Stimulated activated CD8-positive, alpha-beta memory T cell treated with anti-CD3 and anti-CD28 coated beads, Interleukin-4, amount 100 ng/mL, for 4 hours (primary cell): ENCODE measurements around the gene BORCS6.
A peak's percentile ranks its signal among the peaks of the same experiment; 100 is the strongest.

Source experiments
- DNase-seq, 2 donors: peaks; one replicate each; pipeline ENCODE4 v3.0.0-alpha.2; 2020; ENCODE audit warnings: low read depth in 2 of 2, low spot score in 1 of 2

The BORCS6 gene

DNA sequence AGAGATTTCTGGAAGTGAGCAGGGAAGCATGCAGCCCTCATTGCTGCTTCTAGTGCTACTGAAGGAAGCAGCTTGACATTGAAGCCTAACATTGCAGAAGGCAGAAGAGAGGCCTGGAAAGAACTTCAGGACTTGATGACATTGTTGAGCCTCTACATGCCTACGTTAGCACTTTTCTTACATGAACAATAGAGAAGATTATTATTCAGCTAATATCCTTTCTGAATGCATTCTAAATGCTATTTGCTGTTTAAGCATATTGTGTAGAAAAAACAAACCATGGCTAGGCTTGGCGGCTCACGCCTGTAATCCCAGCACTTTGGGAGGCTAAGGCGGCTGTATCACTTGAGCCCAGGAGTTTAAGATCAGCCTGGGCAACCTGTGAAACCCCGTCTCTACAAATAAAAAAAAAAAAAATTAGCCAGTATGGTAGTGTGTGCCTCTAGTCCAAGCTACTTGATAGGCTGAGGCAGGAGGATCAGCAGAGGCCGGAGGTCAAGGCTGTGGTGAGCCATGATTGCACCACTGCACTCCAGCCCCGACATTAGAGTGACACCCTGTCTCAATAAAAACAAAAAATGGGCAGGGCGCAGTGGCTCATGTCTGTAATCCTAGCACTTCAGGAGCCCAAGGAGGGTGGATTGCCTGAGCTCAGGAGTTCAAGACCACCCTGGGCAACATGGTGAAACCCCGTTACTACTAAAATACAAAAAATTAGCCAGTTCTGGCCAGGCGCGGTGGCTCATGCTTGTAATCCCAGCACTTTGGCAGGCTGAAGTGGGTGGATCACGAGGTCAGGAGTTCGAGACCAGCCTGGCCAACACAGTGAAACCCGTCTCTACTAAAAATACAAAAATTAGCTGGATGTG, 22.6 kb upstream of the BORCS6 start:
- no peak for DNase-seq

DNA sequence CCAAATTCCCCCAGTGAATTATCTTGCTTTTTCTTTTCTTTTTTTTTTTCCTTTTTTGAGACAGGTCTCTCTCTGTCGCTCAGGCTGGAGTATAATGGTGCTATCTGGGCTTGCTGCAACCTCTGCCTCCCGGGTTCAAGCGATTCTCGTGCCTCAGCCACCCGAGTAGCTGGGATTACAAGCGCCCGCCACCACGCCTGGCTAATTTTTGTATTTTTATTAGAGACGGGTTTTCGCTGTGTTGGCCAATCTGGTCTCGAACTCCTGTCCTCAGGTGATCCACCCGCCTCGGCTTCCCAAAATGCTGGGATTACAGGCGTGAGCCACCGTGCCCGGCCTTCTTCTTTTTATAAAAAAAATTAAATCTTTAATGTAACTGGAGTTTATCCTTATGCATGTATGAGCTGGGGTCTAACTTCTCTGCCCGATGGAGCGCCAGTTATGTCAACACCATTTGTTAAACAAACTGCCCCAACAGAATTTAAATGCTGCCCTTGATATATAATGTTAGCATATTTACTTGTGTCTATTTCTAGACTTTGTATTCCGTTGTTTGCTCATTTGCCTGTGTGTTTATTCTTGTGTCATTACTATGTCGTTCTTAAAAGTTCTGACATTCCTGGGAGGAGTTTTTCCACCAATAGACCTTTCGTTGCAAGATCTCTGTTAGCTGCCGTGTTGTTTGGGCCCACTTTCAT, 20.9 kb upstream of the BORCS6 start:
- DNase-seq = no peak

DNA sequence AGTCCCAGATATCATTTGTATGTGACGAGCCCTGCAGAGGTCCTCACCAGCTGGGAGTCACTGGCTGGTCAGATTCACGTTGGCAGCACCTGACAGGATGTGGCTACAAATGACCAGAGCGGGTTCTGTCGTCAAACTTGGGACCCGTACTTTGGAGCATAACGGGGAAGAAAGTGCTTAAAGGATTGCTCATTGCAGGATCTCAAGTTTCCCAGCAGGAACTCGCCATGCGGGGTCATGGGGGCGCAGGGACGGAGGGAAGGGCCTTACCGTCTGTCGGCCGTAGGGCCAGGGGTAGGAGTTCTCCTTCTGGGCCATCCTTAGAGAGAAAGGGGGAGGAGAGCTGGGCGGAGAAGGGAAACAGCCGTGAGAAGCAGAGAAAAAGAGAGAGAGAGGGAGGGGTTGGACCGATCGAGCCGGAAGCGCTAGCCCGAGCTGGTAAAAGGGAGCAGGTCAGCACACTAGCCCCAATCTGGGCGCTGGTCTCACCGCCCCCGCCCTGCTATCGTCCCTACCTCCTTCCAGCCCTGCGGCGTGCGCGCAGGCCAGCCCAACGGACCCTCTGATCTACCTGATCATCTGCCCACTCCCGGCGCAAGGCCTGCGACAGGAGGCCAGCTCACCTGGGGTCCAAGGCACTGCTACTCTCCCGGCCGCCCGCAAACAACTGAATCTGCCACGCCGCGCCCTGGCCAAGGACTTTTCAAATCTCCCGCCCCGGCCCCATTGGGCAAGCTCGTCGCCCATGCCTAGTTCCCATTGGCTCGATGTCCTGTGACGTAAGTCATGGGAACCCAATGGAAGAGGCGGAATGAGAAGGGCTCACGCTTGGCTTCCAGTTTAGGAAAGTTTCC, 20.2 kb upstream of the BORCS6 start, which contains the start of gene AURKB:
Gene AURKB, minus strand, starts transcription at position 669 of the 854 bp plus-strand sequence. Its CDS starts 351 bp downstream, at position 318.
- peak; percentile 82 to 88 for DNase-seq

DNA sequence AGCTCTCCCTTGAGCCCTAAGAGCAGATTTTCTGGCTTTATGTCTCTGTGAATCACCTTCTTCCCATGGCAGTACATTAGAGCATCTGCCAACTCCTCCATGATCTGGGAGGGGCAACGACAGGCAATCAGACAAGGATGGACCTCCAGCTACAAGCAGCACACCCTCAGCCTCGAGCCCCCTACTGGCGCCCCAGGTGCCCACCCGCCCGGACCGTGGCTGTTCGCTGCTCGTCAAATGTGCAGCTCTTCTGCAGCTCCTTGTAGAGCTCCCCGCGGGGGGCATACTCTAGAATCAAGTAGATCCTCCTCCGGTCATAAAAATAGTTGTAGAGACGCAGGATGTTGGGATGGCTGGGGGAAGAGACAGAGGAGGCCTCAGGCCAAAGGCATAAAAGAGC, 16.6 kb upstream of the BORCS6 start:
- DNase-seq = no peak

DNA sequence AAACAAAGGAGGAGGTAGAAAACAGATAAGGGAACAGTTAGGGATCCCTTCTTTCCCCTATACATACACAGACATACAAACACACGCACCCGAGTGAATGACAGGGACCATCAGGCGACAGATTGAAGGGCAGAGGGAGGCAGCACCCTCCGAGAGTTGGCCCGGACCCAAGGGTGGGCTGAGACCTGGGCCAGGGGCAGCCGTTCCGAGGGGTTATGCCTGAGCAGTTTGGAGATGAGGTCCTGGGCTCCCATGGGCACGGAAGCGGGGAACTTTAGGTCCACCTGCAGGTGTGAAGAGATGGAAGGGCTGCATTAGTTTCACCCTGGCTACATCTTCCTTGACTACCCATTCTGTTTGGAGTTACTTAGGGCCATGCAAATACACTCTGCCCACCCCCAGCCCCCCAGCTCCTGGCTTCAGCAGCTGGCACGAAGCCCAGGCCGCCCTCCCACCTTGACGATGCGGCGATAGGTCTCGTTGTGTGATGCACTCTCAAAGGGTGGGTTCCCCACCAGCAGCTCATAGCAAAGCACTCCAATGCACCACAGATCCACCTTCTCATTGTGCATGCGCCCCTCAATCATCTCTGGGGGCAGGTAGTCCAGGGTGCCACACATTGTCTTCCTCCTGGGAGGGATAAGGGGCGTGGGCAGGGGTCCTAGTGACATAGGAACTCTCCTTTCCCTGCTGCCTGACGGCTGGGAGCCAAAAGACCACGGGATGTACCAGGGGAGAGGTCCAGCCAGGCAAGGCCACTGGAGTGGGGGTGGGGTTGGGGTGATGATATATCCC, 15.0 kb upstream of the BORCS6 start:
- DNase-seq = no peak

DNA sequence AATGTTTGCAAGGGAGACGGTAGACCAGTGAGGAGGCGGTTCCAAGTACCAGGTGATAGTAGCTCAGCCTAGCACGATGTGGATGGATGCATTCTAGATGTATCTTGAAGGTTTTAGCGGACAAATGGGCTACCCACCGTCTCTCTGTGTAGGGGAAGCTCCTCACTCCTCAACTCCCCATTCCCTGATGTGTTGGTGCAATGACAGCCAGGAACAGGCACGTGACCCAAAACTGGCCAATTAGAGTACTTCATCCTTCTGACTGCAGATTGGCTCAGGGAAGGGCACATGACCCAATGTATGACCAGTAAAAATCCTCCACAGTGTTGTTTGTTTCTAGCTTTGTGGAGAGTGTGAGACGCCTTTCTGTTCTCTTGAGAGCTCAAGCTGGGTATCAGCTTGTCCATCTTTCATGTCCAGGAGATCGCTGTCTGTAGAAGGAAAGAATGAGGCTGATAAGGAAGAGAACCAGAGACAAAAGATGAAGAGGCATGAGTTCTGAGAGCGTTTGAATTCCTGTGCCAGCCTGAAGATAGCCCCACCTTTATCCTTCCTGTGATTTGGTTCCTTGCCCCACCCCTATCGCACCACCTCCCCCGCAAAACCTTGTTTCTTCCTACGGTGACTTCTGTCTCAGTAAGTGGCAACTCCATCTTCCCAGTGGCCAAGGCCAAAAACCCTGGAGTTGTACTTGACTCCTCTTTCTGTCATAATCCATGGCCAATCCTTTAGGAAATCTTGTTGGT, 2.3 kb upstream of the BORCS6 start:
- no peak for DNase-seq

DNA sequence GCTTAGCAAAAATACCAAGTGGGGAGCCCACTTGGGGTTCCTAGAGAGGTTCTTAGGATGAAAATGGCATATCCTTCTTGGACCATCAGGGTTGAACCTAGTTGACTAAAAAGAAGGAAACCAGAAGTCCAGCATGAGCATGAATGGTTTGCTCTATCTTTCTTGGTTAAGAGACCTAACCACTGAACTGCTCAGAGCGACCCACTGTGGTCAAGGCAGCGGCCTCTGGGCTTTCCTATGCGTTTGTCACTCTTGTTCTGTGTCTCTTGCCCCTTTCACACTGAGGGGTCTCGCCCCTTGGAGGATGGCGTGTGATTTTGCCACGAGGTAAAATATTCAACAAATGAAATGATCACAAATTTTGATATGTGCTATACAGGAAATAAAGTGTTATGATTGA, 526 bp upstream of the BORCS6 start:
- no peak for DNase-seq

DNA sequence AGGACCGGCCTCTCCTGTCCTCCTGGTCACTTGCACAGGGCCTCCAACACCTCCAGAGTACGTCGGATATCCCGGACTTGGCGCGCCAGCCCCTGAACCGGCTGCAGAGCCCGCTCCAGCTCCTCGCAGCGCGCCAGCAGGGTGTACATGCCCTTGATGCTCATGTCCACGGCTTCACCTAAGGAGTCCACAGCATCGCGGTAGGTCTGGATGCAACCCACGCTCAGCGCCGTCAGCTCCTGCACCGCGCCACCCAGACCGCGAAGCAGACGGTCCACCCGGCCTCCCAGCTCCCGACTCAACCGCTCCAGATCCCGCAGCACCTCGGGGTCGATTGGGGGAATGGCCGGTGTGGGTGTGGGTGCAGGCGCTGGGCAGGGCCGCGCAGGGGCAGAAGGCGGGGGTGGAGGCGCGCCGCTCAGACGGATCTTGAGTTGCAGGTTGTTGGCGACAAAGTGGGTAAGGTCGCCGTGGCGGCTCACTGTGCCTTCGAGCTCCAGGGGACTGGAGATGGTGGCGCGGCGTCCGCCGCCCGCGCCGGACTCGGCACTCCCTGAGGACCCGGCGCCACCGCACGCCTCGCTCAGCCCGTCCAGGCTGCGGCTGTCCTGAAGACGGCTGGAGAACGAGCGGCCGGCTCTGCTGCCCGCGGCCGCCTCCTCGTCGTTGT, 804 bp downstream of the BORCS6 start:
- no peak for DNase-seq

DNA sequence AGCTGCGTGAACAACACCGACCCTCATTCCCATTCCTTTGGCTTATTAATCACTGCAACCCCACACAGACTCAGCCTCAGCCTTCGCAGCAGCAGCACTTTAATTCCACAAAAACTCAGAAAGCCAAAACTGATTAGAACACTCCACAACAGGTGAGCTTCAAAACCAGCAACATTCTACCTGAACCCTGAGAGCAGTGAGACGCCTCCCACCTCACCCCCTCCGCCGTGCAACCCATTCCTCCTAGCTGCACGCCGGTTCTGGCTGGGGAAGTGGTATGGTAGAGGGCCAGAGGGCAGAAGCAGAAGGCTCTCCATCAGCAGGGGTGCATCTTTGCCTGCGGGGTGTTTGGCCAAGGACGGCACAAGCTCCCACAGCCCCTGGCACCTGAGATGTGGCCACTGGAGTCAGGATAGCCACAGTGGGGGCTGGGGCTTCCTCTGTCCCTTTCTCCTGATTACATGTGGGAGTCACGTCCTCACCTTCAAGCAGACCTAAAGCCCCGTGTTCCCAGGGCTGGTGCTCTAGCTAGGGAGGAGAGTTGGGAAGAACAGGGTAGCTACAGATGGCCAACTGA, 1.6 kb downstream of the BORCS6 start:
- DNase-seq = no peak

DNA sequence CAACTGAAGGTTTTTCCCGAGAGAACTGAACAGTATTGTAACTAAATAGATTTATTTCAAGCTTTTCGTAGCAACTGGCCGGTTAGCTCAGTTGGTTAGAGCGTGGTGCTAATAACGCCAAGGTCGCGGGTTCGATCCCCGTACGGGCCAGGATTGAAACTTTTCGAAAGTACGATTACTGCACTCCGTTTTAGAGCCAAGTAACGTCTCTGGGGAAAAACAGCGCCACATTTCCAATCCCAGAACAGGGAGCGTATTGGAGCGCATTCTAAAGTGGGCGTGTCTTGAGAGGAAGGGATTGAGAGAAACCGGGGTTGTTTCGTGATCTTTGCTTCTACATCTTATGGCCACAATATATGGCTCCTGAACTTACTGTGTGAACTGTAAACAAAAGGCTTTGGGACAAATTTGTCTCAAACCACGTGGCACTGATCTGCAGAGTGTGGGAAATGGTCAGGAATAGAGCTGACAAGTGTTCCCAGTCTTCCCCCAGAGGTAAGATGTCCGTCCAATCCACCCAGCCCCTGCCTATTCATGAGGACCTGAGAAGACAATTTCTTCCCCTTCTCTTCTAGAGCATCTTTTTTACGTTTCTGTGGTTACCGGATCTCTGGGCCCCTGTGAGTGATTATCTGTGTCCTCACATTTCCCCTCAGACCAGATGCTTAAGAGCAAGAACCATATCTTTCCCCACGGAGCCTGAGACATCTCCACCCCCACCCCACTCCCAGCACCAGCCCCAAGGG, 2.3 kb downstream of the BORCS6 start:
- peak; percentile 86 to 92 for DNase-seq

DNA sequence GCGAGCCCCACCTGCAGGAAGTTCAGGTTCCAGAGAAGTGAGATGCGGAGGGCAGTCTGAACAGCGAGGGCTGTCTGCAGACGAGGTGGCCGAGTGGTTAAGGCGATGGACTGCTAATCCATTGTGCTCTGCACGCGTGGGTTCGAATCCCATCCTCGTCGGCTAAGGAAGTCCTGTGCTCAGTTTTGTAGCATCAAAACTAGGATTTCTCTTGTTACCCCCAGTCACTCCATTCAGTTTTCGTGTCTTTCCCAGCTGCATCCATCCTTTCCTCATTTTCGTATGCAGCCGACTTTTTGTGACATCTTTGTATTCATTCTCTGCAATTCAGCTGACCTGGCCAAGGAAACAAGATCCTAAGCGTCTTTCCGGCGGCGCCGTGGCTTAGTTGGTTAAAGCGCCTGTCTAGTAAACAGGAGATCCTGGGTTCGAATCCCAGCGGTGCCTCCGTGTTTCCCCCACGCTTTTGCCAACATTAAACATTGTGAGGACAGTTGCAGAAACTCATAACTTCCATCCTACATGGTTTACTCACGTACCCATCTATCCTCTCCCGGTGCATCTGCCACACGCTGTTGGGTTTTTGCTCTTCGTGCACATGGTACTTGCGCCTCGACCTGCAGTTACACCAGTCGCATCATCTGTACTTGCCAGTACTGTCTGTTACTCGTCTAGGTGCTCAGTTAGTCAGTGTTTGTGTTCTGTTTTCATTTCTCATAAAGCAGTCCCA, 3.0 kb downstream of the BORCS6 start:
- DNase-seq = peak; percentile 83 to 89

DNA sequence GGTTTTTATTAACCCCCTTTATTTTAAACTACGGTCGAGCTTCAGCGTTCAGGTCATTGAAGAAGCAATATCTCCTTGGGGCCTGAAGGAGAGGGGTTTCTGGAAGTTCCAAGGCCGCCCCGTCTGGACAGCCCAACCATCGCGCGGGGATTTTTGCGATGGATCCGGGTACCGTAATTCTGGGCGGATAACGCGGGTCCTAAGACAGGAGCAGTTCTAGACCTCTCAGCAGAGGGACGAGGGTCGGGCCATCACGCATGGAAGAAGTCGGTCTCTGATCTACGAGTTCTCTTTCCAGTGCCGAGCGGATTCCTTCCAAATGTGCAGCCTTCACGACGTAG, 3.6 kb downstream of the BORCS6 start:
- no peak for DNase-seq

DNA sequence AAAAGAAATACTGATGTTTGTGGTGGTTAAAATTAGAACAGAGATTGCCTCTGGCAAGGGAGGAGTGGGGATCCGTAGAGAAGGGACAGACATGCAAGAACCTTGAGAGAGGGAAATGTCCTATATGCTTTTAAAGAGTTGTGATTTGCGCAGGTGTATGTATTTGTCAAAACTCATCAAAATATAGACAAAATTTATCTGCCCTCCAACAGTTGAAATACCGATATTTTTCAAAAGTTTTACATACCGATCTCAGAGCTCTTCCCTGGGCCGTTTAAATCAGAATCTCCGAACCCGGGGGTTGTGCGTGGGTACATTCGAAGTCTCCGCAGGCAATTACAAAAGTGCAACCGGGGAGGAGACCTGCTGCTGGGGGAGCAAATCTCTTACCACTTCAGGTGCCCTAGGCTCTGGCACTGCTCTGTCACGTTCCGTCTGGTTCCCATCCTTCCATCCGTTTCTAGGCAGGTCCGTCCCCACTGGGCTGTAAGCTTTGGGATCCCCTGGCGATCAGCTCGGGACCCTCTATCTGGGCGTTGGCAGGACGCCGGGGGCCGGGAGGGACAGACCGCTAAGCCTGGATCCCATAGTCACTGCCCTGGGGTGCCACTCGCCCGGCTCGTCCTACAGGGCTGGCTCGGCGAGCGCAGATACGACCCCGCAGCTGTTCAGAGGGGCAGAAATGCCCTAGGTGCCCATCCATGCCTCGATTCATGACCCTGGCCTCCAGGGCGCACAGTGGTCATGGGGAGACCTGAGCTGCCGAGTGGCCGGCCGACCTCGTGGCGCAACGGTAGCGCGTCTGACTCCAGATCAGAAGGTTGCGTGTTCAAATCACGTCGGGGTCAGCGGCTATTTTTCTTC, 4.2 kb downstream of the BORCS6 start:
- peak; percentile 78 to 96 for DNase-seq

DNA sequence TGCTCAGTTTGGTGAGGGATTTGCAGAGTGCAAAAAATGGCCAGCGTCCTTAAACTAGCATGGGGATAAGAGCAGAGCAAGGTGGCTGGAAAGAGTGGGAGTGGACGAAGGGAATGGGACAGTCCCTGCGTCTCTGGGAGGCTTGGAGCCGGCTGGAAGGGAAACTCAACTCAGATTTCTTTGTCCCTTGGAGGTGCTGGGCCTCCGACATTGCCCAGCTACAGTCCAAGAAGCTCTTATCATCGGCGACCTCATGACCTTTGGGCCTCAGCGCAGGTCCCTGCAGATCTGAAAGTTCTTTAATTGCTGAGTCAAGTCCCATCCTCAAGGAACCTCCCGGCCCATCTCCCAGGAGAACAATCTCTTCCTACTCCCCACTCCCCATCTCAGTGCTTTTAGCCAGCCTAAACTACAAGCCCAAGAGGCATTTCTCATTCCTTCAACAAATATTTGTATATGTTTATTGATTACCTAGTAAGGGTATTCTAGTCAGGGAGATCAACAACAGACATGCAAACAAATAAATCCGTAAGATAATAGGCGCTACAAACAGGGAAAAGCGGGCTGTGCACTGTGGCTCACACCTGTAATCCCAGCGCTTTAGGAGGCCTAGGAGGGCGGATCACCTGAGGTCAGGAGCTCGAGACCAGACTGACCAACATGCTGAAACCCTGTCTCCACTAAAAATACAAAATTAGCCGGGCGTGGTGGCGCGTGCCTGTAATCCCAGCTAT, 12.8 kb downstream of the BORCS6 start:
- no peak for DNase-seq

DNA sequence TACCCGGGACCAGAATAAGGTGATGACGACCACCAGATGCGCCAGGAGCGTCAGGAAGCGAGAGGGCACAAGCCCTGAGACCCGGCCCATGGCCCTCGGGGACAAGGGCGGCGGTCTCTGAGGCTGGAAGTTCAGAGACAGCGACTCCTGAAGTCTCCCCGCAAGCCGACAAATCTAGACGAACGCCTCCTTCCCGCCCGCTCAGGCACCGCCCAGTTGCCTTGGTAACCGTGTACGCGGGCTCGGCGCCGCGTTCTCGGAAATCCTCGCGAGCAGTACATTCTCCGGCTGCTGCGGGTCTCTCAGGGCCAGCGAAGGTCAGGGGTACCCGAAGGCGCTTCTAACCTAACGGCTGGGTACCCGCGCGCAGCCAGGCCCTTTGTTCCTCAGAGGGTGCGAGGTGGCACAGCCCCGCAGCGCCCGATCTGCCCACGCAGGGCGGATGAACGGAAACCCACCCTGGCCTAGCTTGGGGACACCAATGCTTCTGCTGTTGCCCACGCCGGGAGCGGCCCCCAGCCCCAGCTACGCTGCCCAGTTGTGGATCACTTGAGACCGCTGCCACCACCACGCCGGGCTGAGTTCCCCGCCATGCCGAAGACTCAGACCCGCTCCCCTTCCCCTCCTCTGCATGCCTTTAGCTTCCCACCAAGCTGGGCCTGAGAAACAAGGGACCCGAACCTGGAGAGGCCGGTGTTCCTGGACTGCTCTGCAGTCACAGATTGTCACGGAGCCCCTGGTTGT, 13.6 kb downstream of the BORCS6 start, which contains the start of gene TMEM107:
Gene TMEM107, minus strand, starts transcription at position 184 of the 744 bp plus-strand sequence. Its CDS starts 94 bp downstream, at position 90.
- peak; percentile 70 for DNase-seq
